Measurements from ENCODE around the gene CD274. TPM values are rescaled to one million over a fixed set of nuclear protein-coding genes. Genes with fewer than 3 reads are reported as not detected.

The CD274 gene
- total and polyA plus RNA-seq, 4 donors, result 1.9 to 5.7 (median 3.0) TPM

DNA sequence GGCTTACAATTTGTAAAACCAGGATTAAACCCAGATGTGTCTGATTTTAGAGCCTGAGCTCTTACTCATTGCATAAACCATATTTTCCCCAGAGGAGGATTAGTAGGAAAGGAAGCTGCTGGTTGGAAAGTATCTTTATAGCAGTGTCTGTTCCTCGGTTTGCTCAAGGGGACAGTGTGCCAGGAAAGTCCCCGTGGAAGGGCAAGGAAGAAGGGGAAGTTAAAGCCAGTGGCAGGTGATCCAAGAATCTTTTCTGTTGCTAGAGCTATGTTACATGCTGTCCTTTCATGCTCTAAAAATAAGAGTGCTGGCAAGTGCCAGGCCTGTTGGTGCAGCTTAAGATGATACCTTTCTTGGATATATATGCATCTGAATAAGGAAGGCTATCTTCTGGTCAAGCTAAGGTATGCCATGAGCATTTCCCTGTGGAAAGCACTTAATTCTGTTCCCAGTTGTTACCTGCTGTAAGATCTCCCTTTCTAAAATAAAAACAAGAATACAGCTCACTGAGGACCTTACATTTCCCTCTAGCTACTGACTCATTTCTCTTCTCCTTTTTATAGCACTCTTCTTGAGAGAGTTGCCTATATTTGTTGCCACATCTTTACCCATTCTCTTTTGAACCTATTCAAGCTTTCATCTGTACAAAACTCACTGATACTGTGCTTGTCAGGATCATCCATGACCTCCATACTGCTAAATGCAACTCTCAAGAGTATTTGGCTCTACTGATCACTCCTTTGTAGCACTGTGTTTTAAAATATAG, 68.0 kb downstream of the CD274 start:
- Histone ChIP-seq H3K4me3 (ENCODE audit: low read length in 2 of 2) (no peak overlapping the region), H3K27me3 (ENCODE audit: control insufficient read depth in 1 of 2, insufficient read depth in 2 of 2, low read length in 1 of 2) (no peaks in the 10 kb centered on the region), H3K9me3 (ENCODE audit: control insufficient read depth, low read length) (no peaks in the 10 kb centered on the region), H3K36me3 (ENCODE audit: control insufficient read depth in 1 of 2, insufficient read depth in 2 of 2, low read length in 1 of 2) (peaks cover 0 to 1% of the 10 kb centered on the region in 2 donors), H3K27ac (ENCODE audit: low read depth in 1 of 2, low read length in 2 of 2) (no peak overlapping the region), H3K4me1 (ENCODE audit: control insufficient read depth in 1 of 2, insufficient read depth in 2 of 2, low read length in 2 of 2) (peaks cover 0 to 3% of the 10 kb centered on the region in 2 donors)
- DNase-seq (no peak), ATAC-seq (ENCODE audit: low FRiP score) (no peak)
- 6 to 19% methylated on average over 2 of the region's 2 CpGs for WGBS, 2 donors
- intact Hi-C loops (cut with DNase I), result no loop called here

- peaks cover 0 to 3% of the 10 kb centered on the region in 2 donors for H3K4me1 ChIP-seq (ENCODE audit: control insufficient read depth in 1 of 2, insufficient read depth in 2 of 2, low read length in 2 of 2)
- intact Hi-C loops (cut with DNase I), result no loop called here
- no peak overlapping the region for H3K4me3 ChIP-seq (ENCODE audit: low read length in 2 of 2)
- H3K27me3 ChIP-seq (ENCODE audit: control insufficient read depth in 1 of 2, insufficient read depth in 2 of 2, low read length in 1 of 2), result no peaks in the 10 kb centered on the region
- 48 to 82% methylated on average over 2 of the region's 2 CpGs for WGBS, 2 donors
- no peak overlapping the region for H3K27ac ChIP-seq (ENCODE audit: low read depth in 1 of 2, low read length in 2 of 2)
- ATAC-seq (ENCODE audit: low FRiP score) (no peak), DNase-seq (no peak)
- no peaks in the 10 kb centered on the region for H3K9me3 ChIP-seq (ENCODE audit: control insufficient read depth, low read length)
- peaks cover 0 to 2% of the 10 kb centered on the region in 2 donors for H3K36me3 ChIP-seq (ENCODE audit: control insufficient read depth in 1 of 2, insufficient read depth in 2 of 2, low read length in 1 of 2)
Measured at GRCh38 chr9:5518937-5519319, 68.6 kb downstream of the CD274 start.

Other genes starting within 250 kb of the CD274 start
- not detected for gene INSL4, start 219.1 kb upstream of the CD274 start, total RNA-seq
- not detected for gene INSL4, start 219.1 kb upstream of the CD274 start, polyA plus RNA-seq
- not detected for gene RLN2, start 145.8 kb upstream of the CD274 start, total RNA-seq
- not detected for gene RLN2, start 145.8 kb upstream of the CD274 start, polyA plus RNA-seq
- gene RLN1, start 110.7 kb upstream of the CD274 start, total RNA-seq, result not detected
- not detected for gene RLN1, start 110.7 kb upstream of the CD274 start, polyA plus RNA-seq
- 10 to 100 TPM in 1 of 2 donors, 1 to 10 TPM in 1; 8.8 to 10.6 TPM for gene PLGRKT, start 12.6 kb upstream of the CD274 start, total RNA-seq
- 10 to 100 TPM; 12.6 to 31.7 TPM for gene PLGRKT, start 12.6 kb upstream of the CD274 start, polyA plus RNA-seq
- gene PDCD1LG2, start 60.0 kb downstream of the CD274 start, total RNA-seq, result 1 to 10 TPM; 5.3 to 5.4 TPM
- gene PDCD1LG2, start 60.0 kb downstream of the CD274 start, polyA plus RNA-seq, result 1 to 10 TPM; 1.6 to 3.8 TPM
- gene RIC1, start 178.6 kb downstream of the CD274 start, total RNA-seq, result 10 to 100 TPM; 27.7 to 36.7 TPM
- 1 to 10 TPM; 3.0 to 6.9 TPM for gene RIC1, start 178.6 kb downstream of the CD274 start, polyA plus RNA-seq

Measured in aorta (tissue), 5 donors.